ENCODE measurements around the gene EPHX1.

Gene EPHX1

DNA sequence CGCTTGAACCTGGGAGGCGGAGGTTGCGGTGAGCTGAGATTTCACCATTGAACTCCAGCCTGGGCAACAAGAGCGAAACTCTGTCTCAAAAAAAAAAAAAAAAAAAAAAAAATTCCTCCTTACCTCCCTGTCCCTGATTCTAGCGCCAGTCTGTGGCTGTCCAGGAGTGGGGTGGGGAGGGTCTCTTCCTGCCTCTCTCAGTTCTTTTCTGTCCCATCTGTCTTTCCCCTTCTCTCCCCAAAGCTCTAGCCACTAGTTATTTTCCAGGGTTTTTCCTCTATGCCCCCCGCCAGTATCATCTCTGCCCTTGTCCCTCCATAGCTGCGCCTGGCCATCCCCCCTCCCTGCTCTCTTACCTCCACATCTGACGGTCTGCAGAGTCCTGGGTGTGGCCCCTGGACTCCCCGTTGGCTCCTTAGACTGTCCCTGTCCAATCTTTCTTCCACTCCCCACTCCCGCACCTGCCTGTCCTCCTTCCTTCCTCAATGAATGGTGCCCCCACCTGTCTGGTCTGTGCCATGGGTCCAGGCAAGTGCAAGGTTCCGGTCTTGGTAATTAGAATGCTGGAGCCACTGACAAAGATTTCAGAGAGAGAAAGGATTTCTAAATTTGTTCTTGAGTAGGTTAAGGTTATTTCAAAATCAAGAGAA, 73.8 kb downstream of the EPHX1 start:
- TF ChIP-seq CEBPB (IDR thresholded peaks at IDR 0.05) = no peak
- TF ChIP-seq, protein P1, sequence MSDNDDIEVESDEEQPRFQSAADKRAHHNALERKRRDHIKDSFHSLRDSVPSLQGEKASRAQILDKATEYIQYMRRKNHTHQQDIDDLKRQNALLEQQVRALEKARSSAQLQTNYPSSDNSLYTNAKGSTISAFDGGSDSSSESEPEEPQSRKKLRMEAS (IDR thresholded peaks at IDR 0.05) = no peak
- TF ChIP-seq NFIC (IDR thresholded peaks at IDR 0.05) = no peak
- no peak for TF ChIP-seq CREB1 (IDR thresholded peaks at IDR 0.05; ENCODE audit: low read depth)
- no peak for TF ChIP-seq ZBTB7A (IDR thresholded peaks at IDR 0.05; ENCODE audit: low read depth)
- TF ChIP-seq EP300 (IDR thresholded peaks at IDR 0.05; ENCODE audit: borderline replicate concordance) = no peak
- TF ChIP-seq TAF1 (IDR thresholded peaks at IDR 0.05; ENCODE audit: low read depth) = no peak
- TF ChIP-seq, protein P2, sequence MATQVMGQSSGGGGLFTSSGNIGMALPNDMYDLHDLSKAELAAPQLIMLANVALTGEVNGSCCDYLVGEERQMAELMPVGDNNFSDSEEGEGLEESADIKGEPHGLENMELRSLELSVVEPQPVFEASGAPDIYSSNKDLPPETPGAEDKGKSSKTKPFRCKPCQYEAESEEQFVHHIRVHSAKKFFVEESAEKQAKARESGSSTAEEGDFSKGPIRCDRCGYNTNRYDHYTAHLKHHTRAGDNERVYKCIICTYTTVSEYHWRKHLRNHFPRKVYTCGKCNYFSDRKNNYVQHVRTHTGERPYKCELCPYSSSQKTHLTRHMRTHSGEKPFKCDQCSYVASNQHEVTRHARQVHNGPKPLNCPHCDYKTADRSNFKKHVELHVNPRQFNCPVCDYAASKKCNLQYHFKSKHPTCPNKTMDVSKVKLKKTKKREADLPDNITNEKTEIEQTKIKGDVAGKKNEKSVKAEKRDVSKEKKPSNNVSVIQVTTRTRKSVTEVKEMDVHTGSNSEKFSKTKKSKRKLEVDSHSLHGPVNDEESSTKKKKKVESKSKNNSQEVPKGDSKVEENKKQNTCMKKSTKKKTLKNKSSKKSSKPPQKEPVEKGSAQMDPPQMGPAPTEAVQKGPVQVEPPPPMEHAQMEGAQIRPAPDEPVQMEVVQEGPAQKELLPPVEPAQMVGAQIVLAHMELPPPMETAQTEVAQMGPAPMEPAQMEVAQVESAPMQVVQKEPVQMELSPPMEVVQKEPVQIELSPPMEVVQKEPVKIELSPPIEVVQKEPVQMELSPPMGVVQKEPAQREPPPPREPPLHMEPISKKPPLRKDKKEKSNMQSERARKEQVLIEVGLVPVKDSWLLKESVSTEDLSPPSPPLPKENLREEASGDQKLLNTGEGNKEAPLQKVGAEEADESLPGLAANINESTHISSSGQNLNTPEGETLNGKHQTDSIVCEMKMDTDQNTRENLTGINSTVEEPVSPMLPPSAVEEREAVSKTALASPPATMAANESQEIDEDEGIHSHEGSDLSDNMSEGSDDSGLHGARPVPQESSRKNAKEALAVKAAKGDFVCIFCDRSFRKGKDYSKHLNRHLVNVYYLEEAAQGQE (IDR thresholded peaks at IDR 0.05; ENCODE audit: low read depth) = no peak
- no peak for TF ChIP-seq RAD21 (IDR thresholded peaks at IDR 0.05; ENCODE audit: low read depth)
- TF ChIP-seq, protein P3, sequence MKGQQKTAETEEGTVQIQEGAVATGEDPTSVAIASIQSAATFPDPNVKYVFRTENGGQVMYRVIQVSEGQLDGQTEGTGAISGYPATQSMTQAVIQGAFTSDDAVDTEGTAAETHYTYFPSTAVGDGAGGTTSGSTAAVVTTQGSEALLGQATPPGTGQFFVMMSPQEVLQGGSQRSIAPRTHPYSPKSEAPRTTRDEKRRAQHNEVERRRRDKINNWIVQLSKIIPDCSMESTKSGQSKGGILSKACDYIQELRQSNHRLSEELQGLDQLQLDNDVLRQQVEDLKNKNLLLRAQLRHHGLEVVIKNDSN (IDR thresholded peaks at IDR 0.05) = no peak
- no peak for TF ChIP-seq TEAD4 (IDR thresholded peaks at IDR 0.05)
- TF ChIP-seq TCF12 (IDR thresholded peaks at IDR 0.05; ENCODE audit: low read depth) = no peak
- TF ChIP-seq YY1 (IDR thresholded peaks at IDR 0.05; ENCODE audit: low read depth) = no peak

DNA sequence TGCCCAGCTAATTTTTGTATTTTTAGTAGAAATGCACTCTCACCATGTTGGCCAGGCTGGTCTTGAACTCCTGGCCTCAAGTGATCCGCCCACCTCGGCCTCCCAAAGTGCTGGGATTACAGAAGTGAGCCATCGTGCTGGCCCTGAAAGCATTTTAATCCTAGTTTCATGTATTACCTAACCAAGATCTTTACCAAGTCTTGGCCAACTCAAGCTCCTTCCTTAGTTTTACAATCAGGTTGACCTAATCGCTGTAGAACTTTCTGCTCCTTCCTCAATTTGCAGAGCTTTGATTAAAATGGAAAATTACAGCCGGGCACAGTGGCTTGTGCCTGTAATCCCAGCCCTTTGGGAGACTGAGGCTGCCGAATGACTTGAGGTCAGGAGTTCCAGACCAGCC, 75.4 kb downstream of the EPHX1 start:
- TF ChIP-seq TCF12 (IDR thresholded peaks at IDR 0.05; ENCODE audit: low read depth) = no peak
- TF ChIP-seq, protein P1 (IDR thresholded peaks at IDR 0.05) = no peak
- TF ChIP-seq CEBPB (IDR thresholded peaks at IDR 0.05) = no peak
- no peak for TF ChIP-seq CREB1 (IDR thresholded peaks at IDR 0.05; ENCODE audit: low read depth)

DNA sequence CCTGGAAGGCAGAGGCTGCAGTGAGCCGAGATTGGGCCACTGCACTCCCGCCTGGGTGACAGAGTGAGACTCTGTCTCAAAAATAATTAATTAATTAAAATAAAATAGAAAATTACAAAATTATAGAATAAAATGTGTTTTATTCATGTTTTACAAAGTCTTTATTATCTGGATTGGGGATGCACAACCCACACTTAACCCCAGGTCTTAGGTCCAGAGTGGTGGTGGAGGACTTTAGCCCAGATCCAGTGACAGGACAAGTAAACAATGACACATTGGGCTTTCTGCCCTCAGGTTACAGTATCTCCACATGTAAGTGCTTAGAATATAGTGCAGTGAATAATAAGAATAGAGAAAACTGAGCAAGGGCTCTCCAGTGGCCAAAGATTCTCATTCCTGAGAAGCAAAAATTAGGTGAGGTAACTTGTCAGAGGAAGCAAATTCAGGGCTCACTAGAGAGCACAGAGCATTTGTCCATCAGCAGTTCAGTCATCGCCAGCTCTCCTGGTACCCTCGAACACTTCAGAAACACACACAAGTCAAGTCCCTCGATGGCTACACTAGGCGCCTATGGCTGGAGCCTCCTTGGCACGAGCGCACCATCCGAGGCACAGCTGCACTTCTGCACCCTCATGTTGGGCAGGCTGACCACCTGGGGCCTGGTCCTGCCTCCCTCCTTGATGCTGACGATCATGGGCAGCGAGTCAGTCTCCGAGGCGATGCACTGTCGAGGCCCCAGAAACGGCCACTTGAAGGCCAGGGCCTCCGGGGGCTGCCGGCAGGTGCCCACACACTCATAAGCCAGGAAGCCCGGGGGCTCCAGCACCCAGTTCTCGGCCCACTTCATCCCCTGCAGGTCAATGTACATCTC, 76.5 kb downstream of the EPHX1 start:
- TF ChIP-seq YY1 (IDR thresholded peaks at IDR 0.05; ENCODE audit: low read depth) = no peak
- TF ChIP-seq CREB1 (IDR thresholded peaks at IDR 0.05; ENCODE audit: low read depth) = no peak
- TF ChIP-seq TCF12 (IDR thresholded peaks at IDR 0.05; ENCODE audit: low read depth) = no peak
- no peak for TF ChIP-seq EGR1 (IDR thresholded peaks at IDR 0.05)
- TF ChIP-seq RAD21 (IDR thresholded peaks at IDR 0.05; ENCODE audit: low read depth) = no peak
- no peak for TF ChIP-seq NFIC (IDR thresholded peaks at IDR 0.05)
- TF ChIP-seq, protein P1 (IDR thresholded peaks at IDR 0.05) = no peak
- TF ChIP-seq, protein P3 (IDR thresholded peaks at IDR 0.05) = no peak
- TF ChIP-seq, protein P2 (IDR thresholded peaks at IDR 0.05; ENCODE audit: low read depth) = no peak
- TF ChIP-seq TEAD4 (IDR thresholded peaks at IDR 0.05) = no peak

DNA sequence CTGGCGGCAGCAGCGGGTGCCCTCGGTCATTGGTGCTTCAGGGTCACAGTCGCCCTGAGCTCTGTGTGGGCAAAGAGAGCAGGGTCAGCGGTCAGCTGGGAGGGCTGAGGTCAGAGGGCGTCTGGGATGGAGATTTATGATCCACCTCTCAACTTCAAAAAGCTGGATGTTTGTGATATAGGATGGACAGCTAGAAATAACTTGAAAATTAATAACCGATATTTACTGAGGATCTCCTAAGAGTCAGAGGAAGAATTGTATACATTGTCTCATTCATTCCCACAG, 77.0 kb downstream of the EPHX1 start:
- no peak for TF ChIP-seq TEAD4 (IDR thresholded peaks at IDR 0.05)
- TF ChIP-seq, protein P3 (IDR thresholded peaks at IDR 0.05) = no peak
- no peak for TF ChIP-seq ZBTB7A (IDR thresholded peaks at IDR 0.05; ENCODE audit: low read depth)
- no peak for TF ChIP-seq CEBPB (IDR thresholded peaks at IDR 0.05)
- TF ChIP-seq, protein P1 (IDR thresholded peaks at IDR 0.05) = no peak
- TF ChIP-seq, protein P2 (IDR thresholded peaks at IDR 0.05; ENCODE audit: low read depth) = no peak
- no peak for TF ChIP-seq TCF12 (IDR thresholded peaks at IDR 0.05; ENCODE audit: low read depth)
- no peak for TF ChIP-seq CREB1 (IDR thresholded peaks at IDR 0.05; ENCODE audit: low read depth)
- TF ChIP-seq EGR1 (IDR thresholded peaks at IDR 0.05) = no peak
- TF ChIP-seq FOXM1 (IDR thresholded peaks at IDR 0.05; ENCODE audit: borderline replicate concordance, low read depth) = no peak
- no peak for TF ChIP-seq NFIC (IDR thresholded peaks at IDR 0.05)
- TF ChIP-seq YY1 (IDR thresholded peaks at IDR 0.05; ENCODE audit: low read depth) = no peak
- TF ChIP-seq EP300 (IDR thresholded peaks at IDR 0.05; ENCODE audit: borderline replicate concordance) = no peak
- TF ChIP-seq TAF1 (IDR thresholded peaks at IDR 0.05; ENCODE audit: low read depth) = no peak
